ENCODE measurements around the gene G6PC1. TPM values are rescaled to one million over a fixed set of nuclear protein-coding genes. Genes with fewer than 3 reads are reported as not detected.
A peak's percentile ranks its signal among the peaks of the same experiment; 100 is the strongest.

Gene G6PC1
- total and polyA plus RNA-seq, 2 of the 13 experiments (the other 11 are each of a cell fraction or from before 2014, with no cell fraction given) = 1.7 to 37.9 TPM

DNA sequence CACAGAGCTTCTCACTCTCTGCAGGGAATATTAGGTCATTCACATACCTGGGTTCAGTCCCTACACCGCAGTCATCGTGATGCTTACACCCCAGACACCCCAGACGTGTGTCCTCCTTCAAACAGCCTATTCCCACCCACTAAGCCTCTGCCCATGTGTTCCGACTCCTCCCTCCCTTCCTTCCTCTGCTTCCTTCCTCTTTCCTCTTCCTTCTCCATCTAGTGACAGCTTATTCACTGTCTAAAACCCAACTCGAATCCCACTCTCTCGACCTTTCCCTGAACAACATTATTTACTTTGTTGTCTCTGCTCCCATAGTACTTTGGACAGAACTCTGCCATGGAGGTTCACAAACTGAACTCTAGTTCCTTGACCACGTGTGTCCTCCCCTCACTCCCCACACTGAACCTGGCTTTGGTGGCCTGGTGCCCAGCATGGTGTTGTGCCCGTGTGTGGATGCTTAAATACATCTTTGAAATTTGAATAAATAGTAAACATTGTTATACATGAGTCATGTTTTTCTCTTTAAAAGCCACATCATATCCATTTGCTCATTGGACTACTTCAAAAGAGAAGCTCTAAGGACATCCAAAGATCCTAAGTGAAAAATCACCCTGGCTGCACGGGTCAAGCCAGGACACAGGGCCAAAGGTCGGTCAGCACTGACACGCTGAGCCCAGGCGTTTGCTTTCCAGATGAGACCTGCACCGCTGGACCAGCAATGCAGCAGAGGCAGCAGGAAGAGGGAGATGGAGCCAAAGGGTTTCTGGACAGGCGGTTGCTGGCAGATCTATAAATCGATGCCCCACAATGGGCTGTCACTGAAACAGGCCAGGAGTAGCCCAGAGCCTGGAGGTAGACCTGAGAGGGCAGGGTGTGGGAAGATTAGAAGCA lies 14.1 kb upstream of the G6PC1 start (continued):
- TF ChIP-seq SOX13 (IDR thresholded peaks at IDR 0.05) = 0 out of 2 replicates have a peak, but pooled peaks have one; percentile 29
- peak in 1 of 2 experiments; percentile 64; a peak in 1 of 4 replicates for TF ChIP-seq SOX13 (CRISPR knock-in tag; conservative IDR thresholded peaks at IDR 0.05 in 1 of 2, IDR thresholded peaks at IDR 0.05 in 1 of 2)
- TF ChIP-seq ZNF333 (CRISPR knock-in tag; IDR thresholded peaks at IDR 0.05; ENCODE audit: borderline replicate concordance) = no peak
- TF ChIP-seq FOXJ3 (CRISPR knock-in tag; IDR thresholded peaks at IDR 0.05; ENCODE audit: borderline replicate concordance) = peak; percentile 65; the same call in 1 of the 2 replicates
- no peak for TF ChIP-seq BORCS8-MEF2B (CRISPR knock-in tag; IDR thresholded peaks at IDR 0.05)
- TF ChIP-seq ZNF3 (CRISPR knock-in tag; IDR thresholded peaks at IDR 0.05) = peak; percentile 96
- 0 out of 2 replicates have a peak, but pooled peaks have one; percentile 53 for TF ChIP-seq ZNF513 (CRISPR knock-in tag; conservative IDR thresholded peaks at IDR 0.05)
- no peak for TF ChIP-seq RNF219 (CRISPR knock-in tag; IDR thresholded peaks at IDR 0.05)
- TF ChIP-seq NFKBIZ (CRISPR knock-in tag; IDR thresholded peaks at IDR 0.05) = peak; percentile 52; the same call in 1 of the 2 replicates
- TF ChIP-seq CEBPB (IDR thresholded peaks at IDR 0.05; ENCODE audit: borderline replicate concordance, low read depth, low read length) = no peak
- TF ChIP-seq, protein P1, sequence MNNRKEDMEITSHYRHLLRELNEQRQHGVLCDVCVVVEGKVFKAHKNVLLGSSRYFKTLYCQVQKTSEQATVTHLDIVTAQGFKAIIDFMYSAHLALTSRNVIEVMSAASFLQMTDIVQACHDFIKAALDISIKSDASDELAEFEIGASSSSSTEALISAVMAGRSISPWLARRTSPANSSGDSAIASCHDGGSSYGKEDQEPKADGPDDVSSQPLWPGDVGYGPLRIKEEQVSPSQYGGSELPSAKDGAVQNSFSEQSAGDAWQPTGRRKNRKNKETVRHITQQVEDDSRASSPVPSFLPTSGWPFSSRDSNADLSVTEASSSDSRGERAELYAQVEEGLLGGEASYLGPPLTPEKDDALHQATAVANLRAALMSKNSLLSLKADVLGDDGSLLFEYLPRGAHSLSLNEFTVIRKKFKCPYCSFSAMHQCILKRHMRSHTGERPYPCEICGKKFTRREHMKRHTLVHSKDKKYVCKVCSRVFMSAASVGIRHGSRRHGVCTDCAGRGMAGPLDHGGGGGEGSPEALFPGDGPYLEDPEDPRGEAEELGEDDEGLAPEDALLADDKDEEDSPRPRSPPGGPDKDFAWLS (CRISPR knock-in tag; IDR thresholded peaks at IDR 0.05; ENCODE audit: borderline replicate concordance) = 0 out of 2 replicates have a peak, but pooled peaks have one; percentile 46
- TF ChIP-seq THAP9 (CRISPR knock-in tag; IDR thresholded peaks at IDR 0.05; ENCODE audit: borderline replicate concordance) = peak; percentile 77
- TF ChIP-seq ZKSCAN1 (IDR thresholded peaks at IDR 0.05; ENCODE audit: low read length) = no peak; the same call in 1 of the 2 replicates
- TF ChIP-seq NR3C1 (CRISPR knock-in tag; IDR thresholded peaks at IDR 0.05) = no peak
- TF ChIP-seq ZNF530 (CRISPR knock-in tag; IDR thresholded peaks at IDR 0.05; ENCODE audit: low read depth) = no peak
- TF ChIP-seq, protein P2, sequence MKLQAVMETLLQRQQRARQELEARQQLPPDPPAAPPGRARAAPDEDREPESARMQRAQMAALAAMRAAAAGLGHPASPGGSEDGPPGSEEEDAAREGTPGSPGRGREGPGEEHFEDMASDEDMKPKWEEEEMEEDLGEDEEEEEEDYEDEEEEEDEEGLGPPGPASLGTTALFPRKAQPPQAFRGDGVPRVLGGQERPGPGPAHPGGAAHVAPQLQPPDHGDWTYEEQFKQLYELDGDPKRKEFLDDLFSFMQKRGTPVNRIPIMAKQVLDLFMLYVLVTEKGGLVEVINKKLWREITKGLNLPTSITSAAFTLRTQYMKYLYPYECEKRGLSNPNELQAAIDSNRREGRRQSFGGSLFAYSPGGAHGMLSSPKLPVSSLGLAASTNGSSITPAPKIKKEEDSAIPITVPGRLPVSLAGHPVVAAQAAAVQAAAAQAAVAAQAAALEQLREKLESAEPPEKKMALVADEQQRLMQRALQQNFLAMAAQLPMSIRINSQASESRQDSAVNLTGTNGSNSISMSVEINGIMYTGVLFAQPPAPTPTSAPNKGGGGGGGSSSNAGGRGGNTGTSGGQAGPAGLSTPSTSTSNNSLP (IDR thresholded peaks at IDR 0.05; ENCODE audit: low read depth, low read length) = peak; percentile 61
- peak; percentile 36; the same call in 1 of the 2 replicates for TF ChIP-seq ZNF616 (CRISPR knock-in tag; IDR thresholded peaks at IDR 0.05; ENCODE audit: low read depth)
- peak; percentile 94 for TF ChIP-seq GATAD2A (CRISPR knock-in tag; IDR thresholded peaks at IDR 0.05)

All from HepG2 (cell line).